Loucy (cell line): ENCODE measurements around the gene DISC1.
"Not testable (repeated sequence)": the region's sequence is repeated elsewhere in the genome, so short reads cannot be mapped to it uniquely, and the experiment has no call there.

Experiments
- H2AFZ ChIP-seq: fragments of 200-600 bp; sonication (generic); 2 replicates; pipeline ENCODE4 v1.6.0; 2016; ENCODE audit warnings: antibody characterized with exemption, mild to moderate bottlenecking, low read length, moderate library complexity
- H3F3A ChIP-seq: fragments of 200-600 bp; 2 replicates; pipeline ENCODE4 v1.6.0; 2016; ENCODE audit warnings: antibody characterized with exemption, low read depth, mild to moderate bottlenecking
- H3K27me3 ChIP-seq: fragments of 200-600 bp; sonication (generic); 2 replicates; pipeline ENCODE4 v1.6.1; 2014; ENCODE audit warnings: low read length, mild to moderate bottlenecking; ENCODE audit not compliant: insufficient read depth, poor library complexity, severe bottlenecking
- H3K36me3 ChIP-seq: fragments of 200-600 bp; sonication (generic); 2 replicates; pipeline ENCODE4 v1.6.1; 2016; ENCODE audit warnings: low read length; ENCODE audit not compliant: insufficient read depth
- H3K4me1 ChIP-seq: fragments of 200-600 bp; sonication (generic); 2 replicates; pipeline ENCODE4 v1.5.1; 2014; ENCODE audit warnings: low read length, mild to moderate bottlenecking; ENCODE audit not compliant: insufficient read depth, poor library complexity, severe bottlenecking
- H3K4me2 ChIP-seq: fragments of 200-600 bp; sonication (generic); 2 replicates; pipeline ENCODE4 v1.6.0; 2014; ENCODE audit warnings: antibody characterized with exemption, low read length, low read depth, mild to moderate bottlenecking; ENCODE audit not compliant: poor library complexity, severe bottlenecking
- H3K4me3 ChIP-seq: fragments of 200-600 bp; sonication (generic); 2 replicates; pipeline ENCODE4 v1.5.1; 2014; ENCODE audit warnings: low read length, mild to moderate bottlenecking, mixed read lengths; ENCODE audit not compliant: poor library complexity, severe bottlenecking
- H3K79me2 ChIP-seq: fragments of 200-600 bp; sonication (generic); 2 replicates; pipeline ENCODE4 v1.6.1; 2014; ENCODE audit warnings: low read length; ENCODE audit not compliant: insufficient read depth
- H3K9ac ChIP-seq: fragments of 200-600 bp; sonication (generic); 2 replicates; pipeline ENCODE4 v1.6.0; 2014; ENCODE audit warnings: mild to moderate bottlenecking, low read depth, low read length, moderate library complexity; ENCODE audit not compliant: poor library complexity, severe bottlenecking
- H3K9me2 ChIP-seq: fragments of 200-600 bp; sonication (generic); replicated peaks from 2 replicates; pipeline ENCODE4 v1.6.1; 2016; ENCODE audit warnings: low read depth, low read length, mixed read lengths
- H3K9me3 ChIP-seq: fragments of 200-600 bp; sonication (generic); 2 replicates; pipeline ENCODE4 v1.6.1; 2014; ENCODE audit warnings: mild to moderate bottlenecking, antibody characterized with exemption, low read length, low read depth; ENCODE audit not compliant: insufficient read depth
- H4K20me1 ChIP-seq: fragments of 200-600 bp; sonication (generic); 2 replicates; pipeline ENCODE4 v1.6.0; 2014; ENCODE audit warnings: antibody characterized with exemption, low read length, mild to moderate bottlenecking; ENCODE audit not compliant: insufficient read depth, poor library complexity, severe bottlenecking
- CTCF ChIP-seq: fragments of 200-600 bp; sonication (generic); conservative IDR thresholded peaks from 2 replicates; pipeline ENCODE4 v1.5.1; 2014; ENCODE audit warnings: mild to moderate bottlenecking, antibody characterized with exemption, low read length
- EZH2phosphoT487 ChIP-seq: fragments of 200-600 bp; IDR thresholded peaks from 2 replicates; pipeline ENCODE4 v1.6.1; 2018; ENCODE audit warnings: antibody characterized with exemption, mild to moderate bottlenecking, moderate library complexity, borderline replicate concordance

Gene DISC1

GRCh38 chr1:231643071-231643934 is 16.7 kb downstream of the DISC1 start:
- Histone ChIP-seq H3K4me3 (no peak overlapping the region), H3K36me3 (no peaks in the 10 kb centered on the region), H3K9ac (no peak overlapping the region), H3K4me1 (no peaks in the 10 kb centered on the region), H3K27me3 (no peaks in the 10 kb centered on the region), H3K4me2 (no peak overlapping the region), H3K9me2 (no peaks in the 10 kb centered on the region), H4K20me1 (no peaks in the 10 kb centered on the region), H3K9me3 (no peaks in the 10 kb centered on the region), H3F3A (no peaks in the 10 kb centered on the region; the same call in 1 of the 2 replicates), H2AFZ (no peak overlapping the region), H3K79me2 (peaks cover 13% of the 10 kb centered on the region)
- TF ChIP-seq CTCF: no peak
- no peak for TF ChIP-seq EZH2phosphoT487

- Histone ChIP-seq H3K4me3 (no peak overlapping the region), H3K9me3 (no peaks in the 10 kb centered on the region), H3K36me3 (no peaks in the 10 kb centered on the region), H3K9me2 (no peaks in the 10 kb centered on the region), H3K9ac (no peak overlapping the region), H3K27me3 (no peaks in the 10 kb centered on the region), H2AFZ (no peak overlapping the region), H3K4me2 (no peak overlapping the region), H3K4me1 (no peaks in the 10 kb centered on the region), H4K20me1 (no peaks in the 10 kb centered on the region), H3K79me2 (peaks cover 8% of the 10 kb centered on the region; the same call in 1 of the 2 replicates), H3F3A (no peaks in the 10 kb centered on the region; the same call in 1 of the 2 replicates)
- TF ChIP-seq EZH2phosphoT487 (no peak), CTCF (no peak)
Observed at GRCh38 chr1:231643935-231644237, 17.3 kb downstream of the DISC1 start.

GRCh38 chr1:231645634-231646033 is 19.0 kb downstream of the DISC1 start:
- H3K4me1 ChIP-seq, H3K36me3 ChIP-seq, H3K4me3 ChIP-seq, H3K4me2 ChIP-seq, H3K27me3 ChIP-seq, H3K79me2 ChIP-seq, H3F3A ChIP-seq, H3K9me3 ChIP-seq, H3K9me2 ChIP-seq, H3K9ac ChIP-seq, H2AFZ ChIP-seq, H4K20me1 ChIP-seq: not testable (repeated sequence)

- H3K9ac ChIP-seq, H2AFZ ChIP-seq, H3K4me2 ChIP-seq, H3K4me1 ChIP-seq, H3K9me2 ChIP-seq, H3K4me3 ChIP-seq, H3F3A ChIP-seq, H3K79me2 ChIP-seq, H3K9me3 ChIP-seq, H3K36me3 ChIP-seq, H3K27me3 ChIP-seq, H4K20me1 ChIP-seq: not testable (repeated sequence)
Observed at GRCh38 chr1:231646165-231646564, 19.6 kb downstream of the DISC1 start.

GRCh38 chr1:231651621-231652260 is 25.2 kb downstream of the DISC1 start:
- H2AFZ ChIP-seq, H3K4me2 ChIP-seq, H3K4me3 ChIP-seq, H4K20me1 ChIP-seq, H3F3A ChIP-seq, H3K9ac ChIP-seq, H3K36me3 ChIP-seq, H3K27me3 ChIP-seq, H3K9me3 ChIP-seq, H3K4me1 ChIP-seq, H3K9me2 ChIP-seq: not testable (repeated sequence)
- H3K79me2 ChIP-seq: peaks cover 24% of the 10 kb centered on the region
